Esophagus squamous epithelium (tissue), 5 donors: Measurements from ENCODE around the gene ZNF8. TPM values are rescaled to one million over a fixed set of nuclear protein-coding genes. Genes with fewer than 3 reads are reported as not detected.

Source experiments
- DNase-seq: peaks from one replicate; lab custom pipeline; 2025; lab: John Stamatoyannopoulos, UW
- H3K27ac ChIP-seq, 4 donors: fragments of 200-600 bp; sonication (generic); one replicate each; pipeline ENCODE4 v1.5.1; 2016 to 2019; ENCODE audit warnings: mild to moderate bottlenecking in 1 of 4
- H3K27me3 ChIP-seq, 4 donors: fragments of 200-600 bp; sonication (generic); 1 replicate in 3 of 4; 2 replicates in 1 of 4; pipeline versions ENCODE4 v1.5.1 to v1.6.0; 2017 to 2021; ENCODE audit warnings: antibody characterized with exemption in 1 of 4
- H3K36me3 ChIP-seq, 3 donors: fragments of 200-600 bp; sonication (generic); one replicate each; pipeline ENCODE4 v1.5.1; 2016 to 2019
- H3K4me1 ChIP-seq, 3 donors: fragments of 200-600 bp; sonication (generic); one replicate each; pipeline ENCODE4 v1.5.1; 2017 to 2019
- H3K4me3 ChIP-seq, 4 donors: fragments of 200-600 bp; sonication (generic); 1 replicate in 3 of 4; 2 replicates in 1 of 4; pipeline ENCODE4 v1.5.1; 2016 to 2019; ENCODE audit warnings: mild to moderate bottlenecking in 2 of 4, moderate library complexity in 1 of 4
- H3K9me3 ChIP-seq, 3 donors: fragments of 200-600 bp; sonication (generic); one replicate each; pipeline ENCODE4 v1.5.1; 2016 to 2019
- CTCF ChIP-seq, 6 experiments: fragments of 450-650 bp in 4 of 6; fragments of 200-600 bp in 2 of 6; sonication (generic) in 2 of 6; IDR thresholded peaks; one replicate each; pipeline ENCODE4 v1.5.1; 2016 to 2019; ENCODE audit warnings: antibody characterized with exemption in 6 of 6, mild to moderate bottlenecking in 4 of 6, moderate library complexity in 4 of 6
- POLR2A ChIP-seq, 4 donors: fragments of 450-650 bp; IDR thresholded peaks; one replicate each; pipeline ENCODE4 v1.6.1; 2017; ENCODE audit warnings: antibody characterized with exemption in 4 of 4, mild to moderate bottlenecking in 4 of 4, moderate library complexity in 3 of 4
- WGBS, 2 donors: methylation state at CpG; one replicate each; pipeline ENCODE4 v1.1.5; 2018; 5-methylcytosine and 5-hydroxymethylcytosine counted together
- intact Hi-C: fragments of 100-400 bp; cut with DNase I; formaldehyde crosslinking; loops from one replicate; pipeline ENCODE4 v1.15.0; 2022
- small RNA-seq, 4 donors: library from RNA; depleted of rRNA; stranded (forward); fragments of <200 nt; gene quantifications; one replicate each; pipeline ENCODE3, GENCODE V24; 2016
- total RNA-seq, 4 donors: library from RNA; depleted of rRNA; stranded (reverse); fragments of >200 nt; gene quantifications; one replicate each; pipeline ENCODE4 v1.1.0, GENCODE V29; 2016
- donor health status: DM: yes; HTN: yes; CAD: no.

The ZNF8 gene
- total RNA-seq, 4 donors from 2014 or later = 3.5 to 6.7 (median 4.2) TPM

GRCh38 chr19:58351558-58351878, 72.8 kb downstream of the ZNF8 start:
- no peak for DNase-seq
- TF ChIP-seq POLR2A (IDR thresholded peaks at IDR 0.05) = no peak
- TF ChIP-seq CTCF (IDR thresholded peaks at IDR 0.05) = no peak
- H3K36me3 ChIP-seq = peaks cover 0 to 6% (median 0%) of the 10 kb centered on the region in 3 donors
- peaks cover 0 to 64% (median 0%) of the 10 kb centered on the region in 4 donors for H3K27me3 ChIP-seq
- WGBS, 2 donors = 80 to 89% methylated on average over 2 to 4 of the region's 9 CpGs
- H3K4me1 ChIP-seq = peaks cover 9 to 55% (median 21%) of the 10 kb centered on the region in 3 donors
- H3K9me3 ChIP-seq = peaks cover 0 to 2% (median 0%) of the 10 kb centered on the region in 3 donors
- intact Hi-C loops = no loop called here
- H3K4me3 ChIP-seq = no peak overlapping the region
- H3K27ac ChIP-seq = no peak overlapping the region

- no peak overlapping the region for H3K27ac ChIP-seq
- intact Hi-C loops = no loop called here
- TF ChIP-seq CTCF (IDR thresholded peaks at IDR 0.05) = no peak
- TF ChIP-seq POLR2A (IDR thresholded peaks at IDR 0.05) = no peak
- peaks cover 10 to 55% (median 25%) of the 10 kb centered on the region in 3 donors for H3K4me1 ChIP-seq
- 64 to 86% methylated on average over 8 to 10 of the region's 23 CpGs for WGBS, 2 donors
- H3K27me3 ChIP-seq = peaks cover 0 to 64% (median 0%) of the 10 kb centered on the region in 4 donors
- peaks cover 0 to 9% (median 0%) of the 10 kb centered on the region in 3 donors for H3K9me3 ChIP-seq
- no peak for DNase-seq
- peaks cover 0 to 6% (median 0%) of the 10 kb centered on the region in 3 donors for H3K36me3 ChIP-seq
- no peak overlapping the region for H3K4me3 ChIP-seq
Measured at GRCh38 chr19:58351990-58352755, 73.4 kb downstream of the ZNF8 start.

Small RNA genes within 50 kb of the gene (small RNA-seq; reads per million reads assigned to genes)
- gene MIR6806 = 0 reads per million in 4 donors

Other genes with a start within 250 kb of the ZNF8 start
- gene ZSCAN1, start 244.9 kb upstream of the ZNF8 start, total RNA-seq = under 1 TPM in 1 of 4 donors, not detected in 3; 0.48 TPM
- gene ZNF135, start 219.7 kb upstream of the ZNF8 start, total RNA-seq = 1 to 10 TPM in 3 of 4 donors, under 1 TPM in 1; 0.83 to 3.8 (median 1.3) TPM
- gene ZSCAN18, start 180.7 kb upstream of the ZNF8 start, total RNA-seq = 10 to 100 TPM in 3 of 4 donors, 1 to 10 TPM in 1; 9.0 to 49.6 (median 21.1) TPM
- gene ZNF329, start 128.2 kb upstream of the ZNF8 start, total RNA-seq = 1 to 10 TPM; 3.0 to 6.7 (median 3.9) TPM
- gene ZNF274, start 95.9 kb upstream of the ZNF8 start, total RNA-seq = 10 to 100 TPM; 20.4 to 28.6 (median 24.9) TPM
- 10 to 100 TPM; 19.1 to 53.4 (median 36.0) TPM for gene ZNF544, start 50.0 kb upstream of the ZNF8 start, total RNA-seq
- 10 to 100 TPM; 24.7 to 42.0 (median 38.0) TPM for gene ERVK3-1, start 26.4 kb downstream of the ZNF8 start, total RNA-seq
- 1 to 10 TPM; 2.2 to 3.2 (median 2.9) TPM for gene ZSCAN22, start 48.0 kb downstream of the ZNF8 start, total RNA-seq
- gene A1BG, start 74.5 kb downstream of the ZNF8 start, total RNA-seq = 10 to 100 TPM in 2 of 4 donors, 1 to 10 TPM in 1, not detected in 1; 1.1 to 25.1 (median 13.9) TPM
- 1 to 10 TPM in 3 of 4 donors, under 1 TPM in 1; 0.87 to 1.9 (median 1.4) TPM for gene ZNF497, start 83.8 kb downstream of the ZNF8 start, total RNA-seq
- 1 to 10 TPM; 2.4 to 6.7 (median 3.3) TPM for gene ZNF837, start 102.1 kb downstream of the ZNF8 start, total RNA-seq
- 1,000 to 10,000 TPM; 1,292 to 2,917 (median 1,952) TPM for gene RPS5, start 108.3 kb downstream of the ZNF8 start, total RNA-seq
- 10 to 100 TPM in 2 of 4 donors, 1 to 10 TPM in 2; 5.0 to 30.5 (median 15.7) TPM for gene RNF225, start 116.7 kb downstream of the ZNF8 start, total RNA-seq
- gene ZNF584, start 129.7 kb downstream of the ZNF8 start, total RNA-seq = 10 to 100 TPM in 2 of 4 donors, 1 to 10 TPM in 2; 8.5 to 13.4 (median 9.4) TPM
- gene ZNF132, start 161.2 kb downstream of the ZNF8 start, total RNA-seq = 1 to 10 TPM; 2.0 to 5.3 (median 2.4) TPM
- 10 to 100 TPM in 1 of 4 donors, 1 to 10 TPM in 3; 6.5 to 10.1 (median 8.0) TPM for gene ZNF324B, start 172.7 kb downstream of the ZNF8 start, total RNA-seq
- 10 to 100 TPM; 13.5 to 25.4 (median 20.2) TPM for gene ZNF324, start 188.1 kb downstream of the ZNF8 start, total RNA-seq
- 10 to 100 TPM in 3 of 4 donors, 1 to 10 TPM in 1; 6.0 to 13.3 (median 12.1) TPM for gene ZNF446, start 197.4 kb downstream of the ZNF8 start, total RNA-seq
- gene SLC27A5, start 233.0 kb downstream of the ZNF8 start, total RNA-seq = 1 to 10 TPM; 1.9 to 5.3 (median 2.6) TPM
- gene ZBTB45, start 240.9 kb downstream of the ZNF8 start, total RNA-seq = 10 to 100 TPM in 1 of 4 donors, 1 to 10 TPM in 3; 6.9 to 11.1 (median 8.3) TPM